Prostate gland (tissue), 2 donors: Measurements from ENCODE around the gene ZDHHC9.

Experiments used
- CTCF ChIP-seq, 4 experiments: fragments of 200-600 bp in 2 of 4; fragments of 450-650 bp in 2 of 4; sonication (generic) in 2 of 4; IDR thresholded peaks; 1 replicate in 3 of 4; 2 replicates in 1 of 4; pipeline ENCODE4 v1.5.1; 2016 to 2019; ENCODE audit warnings: antibody characterized with exemption in 4 of 4, mild to moderate bottlenecking in 2 of 4, moderate library complexity in 2 of 4
- POLR2A ChIP-seq: fragments of 450-650 bp; IDR thresholded peaks from one replicate; pipeline ENCODE4 v1.6.1; 2016; ENCODE audit warnings: antibody characterized with exemption, mild to moderate bottlenecking

GRCh38 chrX:129818123-129818522 lies 25.6 kb downstream of the ZDHHC9 start:
- no peak for TF ChIP-seq CTCF (IDR thresholded peaks at IDR 0.05)
- TF ChIP-seq POLR2A: no peak
